Right cardiac atrium (tissue), 5 donors: ENCODE data around the gene AEN. TPM values are rescaled to one million over a fixed set of nuclear protein-coding genes. Genes with fewer than 3 reads are reported as not detected.

Source experiments
- ATAC-seq, 2 donors: fragments of 200-7000 bp; cut with Tn5 transposase; one replicate each; pipeline versions ENCODE4 v1.8.0 to v1.9.1; 2020; ENCODE audit warnings: moderate library complexity in 2 of 2, mild to moderate bottlenecking in 1 of 2
- DNase-seq, 3 donors: peaks; one replicate each; pipeline ENCODE4 v3.0.0-alpha.2; 2020
- H3K27ac ChIP-seq: one replicate; pipeline ENCODE4 v1.5.1; 2013; ENCODE audit warnings: mild to moderate bottlenecking, low read length, control low read depth, moderate library complexity
- H3K27me3 ChIP-seq: one replicate; pipeline ENCODE4 v1.6.1; 2013; ENCODE audit not compliant: control insufficient read depth, insufficient read depth
- H3K4me1 ChIP-seq: one replicate; pipeline ENCODE4 v1.6.1; 2013; ENCODE audit warnings: low read length; ENCODE audit not compliant: control insufficient read depth, insufficient read depth
- H3K4me3 ChIP-seq: one replicate; pipeline ENCODE4 v1.5.1; 2013; ENCODE audit warnings: low read length, control low read depth
- H3K9me3 ChIP-seq: one replicate; pipeline ENCODE4 v1.6.1; 2013; ENCODE audit warnings: low read length; ENCODE audit not compliant: control insufficient read depth
- WGBS: extraction: QIAGEN DNeasy Blood & Tissue Kit; methylation state at CpG from one replicate; pipeline ENCODE4 v1.1.7; 2013; 5-methylcytosine and 5-hydroxymethylcytosine counted together
- intact Hi-C, 4 donors: fragments of 100-400 bp; cut with DNase I; formaldehyde crosslinking; loops; one replicate each; pipeline versions ENCODE4 v1.11.0 to v1.14.0; 2022 to 2023
- polyA plus RNA-seq: library from polyadenylated mRNA; stranded (reverse); fragments of 200-250 nt; gene quantifications from one replicate; pipeline ENCODE4 v1.2.3, GENCODE V29; 2013
- total RNA-seq, 4 donors: library from RNA; stranded (reverse); fragmentation: NEBNext Ultra II Directional; extraction: Animal tissue kit (Norgen Biotek cat#: 25700); gene quantifications; one replicate each; pipeline ENCODE4 v1.2.1, GENCODE V29; 2021
- donor health status: healthy with polysubstance abuse.
- donor health status: DM: no; HTN: yes; CAD: no.
- donor health status: DM: no; HTN: no; CAD: no.
- donor health status: DM: no; HTN: yes; CAD: no; lungs with severe emphysema.
- donor health status: DM: yes; HTN: yes; CAD: no.

Gene AEN
- total and polyA plus RNA-seq, 5 donors, result 4.0 to 9.5 (median 5.0) TPM

- no peak for ATAC-seq
- H3K27me3 ChIP-seq, result no peaks in the 10 kb centered on the region
- H3K9me3 ChIP-seq, result no peaks in the 10 kb centered on the region
- DNase-seq, result no peak
- H3K4me1 ChIP-seq, result peaks cover 3% of the 10 kb centered on the region
- WGBS, result 95% methylated on average over 14 of the region's 14 CpGs
- no peak overlapping the region for H3K27ac ChIP-seq
- H3K4me3 ChIP-seq, result no peak overlapping the region
- intact Hi-C loops, result no loop called here
Observed at GRCh38 chr15:88645171-88646087, 24.3 kb downstream of the AEN start.

GRCh38 chr15:88646088-88646405, 24.9 kb downstream of the AEN start:
- ATAC-seq, result no peak
- 89% methylated on average over 1 of the region's 1 CpG for WGBS

GRCh38 chr15:88646951-88647350, 25.8 kb downstream of the AEN start:
- H3K4me1 ChIP-seq, result peaks cover 3% of the 10 kb centered on the region

More at GRCh38 chr15:88646088-88646405, 24.9 kb downstream of the AEN start:
- H3K27ac ChIP-seq, result no peak overlapping the region
- H3K4me1 ChIP-seq, result peaks cover 3% of the 10 kb centered on the region
- no peak overlapping the region for H3K4me3 ChIP-seq
- DNase-seq, result no peak
- intact Hi-C loops, result no loop called here
- H3K9me3 ChIP-seq, result no peaks in the 10 kb centered on the region
- no peaks in the 10 kb centered on the region for H3K27me3 ChIP-seq

DNA sequence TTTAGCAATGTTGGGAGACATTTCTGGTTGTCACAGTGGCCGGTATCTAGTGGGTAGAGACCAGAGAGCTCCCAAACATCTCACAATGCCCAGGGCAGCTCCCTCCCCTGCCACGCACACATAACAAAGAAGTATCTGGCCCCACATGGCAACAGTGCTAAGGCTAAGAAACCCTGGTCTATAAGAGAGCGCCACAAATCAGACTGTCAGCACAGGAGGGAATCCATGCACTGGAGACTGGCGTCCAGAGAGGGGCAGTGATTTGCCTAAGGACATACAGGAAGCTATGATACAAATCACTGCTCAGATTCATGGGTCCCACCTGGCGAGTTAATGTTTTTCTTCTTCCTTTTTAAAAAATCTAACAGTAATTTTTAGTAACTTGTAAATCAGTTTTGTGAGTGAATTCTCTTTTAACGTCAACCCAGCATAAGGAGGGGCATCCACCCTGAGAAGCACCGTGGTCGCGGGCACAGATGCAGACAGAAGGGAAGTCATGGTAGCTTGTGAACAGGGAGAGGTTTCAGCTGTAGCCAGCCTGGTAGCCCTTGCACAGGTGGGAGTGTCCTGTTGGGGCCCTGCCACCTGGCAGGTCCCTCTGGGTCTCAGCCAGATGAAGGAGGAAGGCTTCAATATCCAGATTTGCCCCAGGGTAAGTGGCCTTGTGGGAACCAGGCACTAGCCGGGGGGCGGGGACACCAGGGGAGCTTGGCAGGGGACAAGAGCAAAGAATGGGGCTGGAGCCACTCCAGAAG, 26.4 kb downstream of the AEN start:
- Histone ChIP-seq H3K27me3 (no peaks in the 10 kb centered on the region), H3K4me3 (no peak overlapping the region), H3K27ac (no peak overlapping the region), H3K9me3 (no peaks in the 10 kb centered on the region), H3K4me1 (peaks cover 3% of the 10 kb centered on the region)
- ATAC-seq (no peak), DNase-seq (no peak)
- intact Hi-C loops, result no loop called here
- WGBS, result 93% methylated on average over 11 of the region's 11 CpGs

More at GRCh38 chr15:88646951-88647350, 25.8 kb downstream of the AEN start:
- Histone ChIP-seq H3K4me3 (no peak overlapping the region), H3K9me3 (no peaks in the 10 kb centered on the region), H3K27ac (no peak overlapping the region), H3K27me3 (no peaks in the 10 kb centered on the region)
- WGBS, result 85% methylated on average over 5 of the region's 5 CpGs
- DNase-seq, result no peak
- intact Hi-C loops, result no loop called here
- no peak for ATAC-seq

DNA sequence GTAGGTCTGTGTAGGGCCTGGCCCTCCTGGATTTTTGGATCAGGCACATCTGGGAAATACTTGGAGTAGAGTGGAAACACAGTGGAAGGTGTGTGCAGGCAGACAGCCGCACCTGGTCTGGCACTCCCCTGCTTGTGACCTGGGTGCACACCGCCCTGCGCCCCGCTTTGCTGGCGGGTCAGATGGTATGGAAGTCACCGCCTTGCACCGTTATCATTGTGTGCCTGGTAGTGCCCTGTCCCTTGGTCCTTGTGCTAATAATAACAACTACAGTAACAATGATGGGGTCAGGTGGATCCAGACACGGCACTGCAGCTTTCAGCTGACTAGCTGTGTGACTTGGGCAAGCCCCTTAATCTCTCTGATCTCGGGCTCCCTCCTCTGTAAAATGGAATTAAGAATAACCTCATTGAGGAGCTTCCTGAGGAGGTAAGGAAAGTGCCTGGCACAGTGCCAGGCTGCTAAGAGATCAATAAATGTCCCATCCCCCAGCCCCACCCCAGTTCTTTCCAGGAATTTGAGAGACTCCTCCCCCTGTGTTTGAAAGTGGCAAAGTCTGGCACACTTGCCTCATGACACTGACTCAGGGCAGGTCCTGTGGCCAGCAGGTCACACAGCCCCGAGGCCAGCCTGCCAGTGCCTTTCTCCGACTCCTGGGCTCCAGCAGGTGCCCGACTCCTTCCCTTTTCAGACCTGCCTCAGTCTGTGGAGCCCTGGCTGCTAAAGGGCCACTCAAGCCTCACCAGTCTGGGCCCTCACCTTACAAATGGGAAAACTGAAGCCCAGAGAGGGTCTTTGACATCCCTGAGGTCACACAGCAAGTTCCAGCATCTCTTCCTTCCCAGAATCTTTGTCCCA, 27.4 kb downstream of the AEN start:
- Histone ChIP-seq H3K27ac (peak overlapping the region; percentile 3), H3K4me1 (peaks cover 3% of the 10 kb centered on the region), H3K27me3 (no peaks in the 10 kb centered on the region), H3K4me3 (no peak overlapping the region), H3K9me3 (no peaks in the 10 kb centered on the region)
- intact Hi-C loops, result no loop called here
- ATAC-seq (peak in 1 of 2 donors; percentile 18), DNase-seq (peak in 1 of 3 donors; percentile 21)
- WGBS, result 81% methylated on average over 12 of the region's 12 CpGs

GRCh38 chr15:88649286-88649733, 28.2 kb downstream of the AEN start:
- intact Hi-C loops, result no loop called here
- H3K9me3 ChIP-seq, result no peaks in the 10 kb centered on the region
- DNase-seq, result peak; percentile 61 to 73 (median 63)
- WGBS, result 46% methylated on average over 12 of the region's 12 CpGs
- peak; percentile 38 to 75 for ATAC-seq
- H3K4me3 ChIP-seq, result no peak overlapping the region
- no peaks in the 10 kb centered on the region for H3K27me3 ChIP-seq
- H3K27ac ChIP-seq, result peak overlapping the region; percentile 3
- peaks cover 3% of the 10 kb centered on the region for H3K4me1 ChIP-seq

DNA sequence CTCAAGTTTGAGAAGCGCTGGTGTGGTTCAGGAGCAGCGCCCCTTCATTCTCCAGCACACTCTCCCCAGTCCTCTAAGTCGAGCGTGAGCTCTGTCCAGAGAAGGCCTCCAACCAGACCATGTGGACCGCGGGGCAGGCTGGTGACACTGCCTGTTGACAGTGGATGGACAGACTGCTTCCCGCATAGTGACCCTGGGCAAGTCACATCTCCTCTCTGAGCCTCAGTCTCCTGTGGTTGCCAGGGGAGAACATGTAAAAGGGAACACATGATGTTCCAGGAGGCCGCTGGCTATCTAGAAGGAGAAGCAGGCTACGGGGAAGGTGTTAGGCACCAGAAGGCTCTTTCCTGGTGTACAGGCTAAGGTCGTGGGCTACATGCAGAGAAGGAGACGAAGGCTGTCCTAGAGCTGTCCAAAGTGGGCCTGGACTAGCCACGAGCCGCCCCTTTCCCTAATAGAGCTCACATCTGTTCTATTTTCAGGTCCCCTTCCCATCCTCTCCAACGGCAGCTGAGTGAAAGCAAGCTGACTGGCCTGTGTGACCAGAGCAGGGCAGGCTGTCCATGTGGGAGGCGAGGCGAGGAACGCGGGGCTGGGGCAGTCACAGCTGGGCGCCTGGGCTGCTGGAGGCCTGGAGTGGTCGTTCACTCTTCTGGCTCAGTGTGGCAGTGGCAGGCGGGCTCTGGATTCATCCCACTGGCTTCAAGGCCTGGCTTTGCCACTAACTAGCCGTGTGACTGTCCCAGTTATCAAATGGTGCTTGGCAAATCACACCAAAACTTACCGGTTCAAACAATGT, 28.8 kb downstream of the AEN start:
- Histone ChIP-seq H3K4me1 (peaks cover 3% of the 10 kb centered on the region), H3K9me3 (no peaks in the 10 kb centered on the region), H3K4me3 (no peak overlapping the region), H3K27ac (peak overlapping the region; percentile 25), H3K27me3 (no peaks in the 10 kb centered on the region)
- WGBS, result 84% methylated on average over 23 of the region's 23 CpGs
- DNase-seq (no peak), ATAC-seq (no peak)
- intact Hi-C loops, result loop anchor here in 2 of 4 donors (10.0 kb wide), 2 partner anchors 175 to 185 kb away; no protein-coding TSS in a partner anchor

GRCh38 chr15:88650556-88650955, 29.4 kb downstream of the AEN start:
- Histone ChIP-seq H3K27ac (no peak overlapping the region), H3K4me3 (no peak overlapping the region), H3K4me1 (peaks cover 3% of the 10 kb centered on the region), H3K9me3 (no peaks in the 10 kb centered on the region), H3K27me3 (no peaks in the 10 kb centered on the region)
- ATAC-seq (no peak), DNase-seq (no peak)
- intact Hi-C loops, result loop anchor here in 2 of 4 donors (10.0 kb wide), 2 partner anchors 174 to 184 kb away; no protein-coding TSS in a partner anchor
- 96% methylated on average over 12 of the region's 12 CpGs for WGBS

DNA sequence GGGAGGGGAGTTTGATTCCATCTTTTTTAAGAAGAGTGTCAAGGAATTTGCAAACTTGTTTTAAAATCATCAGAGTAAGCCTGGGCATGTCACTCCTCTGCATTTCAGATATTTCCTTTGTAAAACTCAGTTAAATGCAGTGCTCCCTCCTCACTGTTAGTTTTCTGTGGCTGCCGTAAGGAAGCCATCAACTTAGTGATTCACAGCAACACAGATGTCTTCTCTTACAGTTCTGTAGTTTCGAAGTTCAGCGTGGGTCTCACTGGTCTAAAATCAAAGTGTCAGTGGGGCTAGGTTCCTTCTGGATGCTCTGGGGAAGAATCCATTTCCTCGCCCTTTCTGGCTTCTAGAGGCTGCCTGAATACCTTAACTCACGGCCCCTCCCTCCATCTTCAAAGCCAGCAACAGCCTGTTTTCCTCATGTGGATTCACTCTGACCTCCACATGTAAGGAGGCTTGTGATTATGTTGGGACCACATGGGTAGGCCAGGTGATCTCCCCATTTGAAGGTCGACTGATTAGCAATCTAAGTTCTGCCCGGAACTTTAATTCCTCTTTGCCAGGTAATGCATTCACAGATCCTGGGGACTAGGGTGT, 30.1 kb downstream of the AEN start:
- Histone ChIP-seq H3K27ac (no peak overlapping the region), H3K9me3 (no peaks in the 10 kb centered on the region), H3K4me1 (peaks cover 3% of the 10 kb centered on the region), H3K4me3 (no peak overlapping the region), H3K27me3 (no peaks in the 10 kb centered on the region)
- 86% methylated on average over 7 of the region's 7 CpGs for WGBS
- no peak for DNase-seq
- intact Hi-C loops, result loop anchor here in 2 of 4 donors (10.0 kb wide), 2 partner anchors 174 to 184 kb away; no protein-coding TSS in a partner anchor
- no peak for ATAC-seq
